KMS-11 (cell line): ENCODE measurements around the gene GPATCH4.
A peak's percentile ranks its signal among the peaks of the same experiment; 100 is the strongest.

Experiments used
- H2AFZ ChIP-seq: fragments of 200-600 bp; sonication (generic); 2 replicates; pipeline ENCODE4 v1.6.1; 2016; ENCODE audit warnings: antibody characterized with exemption, mixed run types, low read depth
- H3K27ac ChIP-seq: fragments of 200-600 bp; sonication (generic); 2 replicates; pipeline ENCODE4 v1.6.1; 2016; ENCODE audit warnings: mild to moderate bottlenecking, mixed run types
- H3K27me3 ChIP-seq: fragments of 200-600 bp; sonication (generic); 2 replicates; pipeline ENCODE4 v1.6.1; 2017; ENCODE audit warnings: mild to moderate bottlenecking, low read depth, mixed run types, moderate library complexity; ENCODE audit not compliant: insufficient read depth
- H3K36me3 ChIP-seq: fragments of 200-600 bp; sonication (generic); 2 replicates; pipeline ENCODE4 v1.6.1; 2017; ENCODE audit warnings: mild to moderate bottlenecking, mixed run types; ENCODE audit not compliant: insufficient read depth
- H3K4me1 ChIP-seq: fragments of 200-600 bp; sonication (generic); 2 replicates; pipeline ENCODE4 v1.6.1; 2016; ENCODE audit warnings: mild to moderate bottlenecking, low read depth, mixed run types; ENCODE audit not compliant: poor library complexity, severe bottlenecking
- H3K4me2 ChIP-seq: fragments of 200-600 bp; sonication (generic); 2 replicates; pipeline ENCODE4 v1.7.0; 2016; ENCODE audit warnings: mild to moderate bottlenecking, mixed run types
- H3K4me3 ChIP-seq: fragments of 200-600 bp; sonication (generic); IDR thresholded peaks from 2 replicates; pipeline ENCODE4 v1.6.1; 2017; ENCODE audit warnings: low read depth, low read length, mixed read lengths; ENCODE audit not compliant: insufficient read depth
- H3K79me2 ChIP-seq: fragments of 200-600 bp; sonication (generic); 2 replicates; pipeline ENCODE4 v1.6.1; 2016; ENCODE audit warnings: low read depth, mixed run types; ENCODE audit not compliant: insufficient read depth
- H3K9ac ChIP-seq: fragments of 200-600 bp; sonication (generic); 2 replicates; pipeline ENCODE4 v1.6.1; 2016; ENCODE audit warnings: mild to moderate bottlenecking, mixed run types
- H4K20me1 ChIP-seq: fragments of 200-600 bp; sonication (generic); 2 replicates; pipeline ENCODE4 v1.6.1; 2016; ENCODE audit warnings: mild to moderate bottlenecking, mixed run types; ENCODE audit not compliant: insufficient read depth
- TF ChIP-seq, protein P1 (sequence below): fragments of 200-600 bp; sonication (generic); conservative IDR thresholded peaks from 2 replicates; pipeline ENCODE4 v1.6.1; 2017; ENCODE audit warnings: low read depth, mild to moderate bottlenecking, antibody characterized with exemption, low read length, moderate library complexity, mixed read lengths

Gene GPATCH4

DNA sequence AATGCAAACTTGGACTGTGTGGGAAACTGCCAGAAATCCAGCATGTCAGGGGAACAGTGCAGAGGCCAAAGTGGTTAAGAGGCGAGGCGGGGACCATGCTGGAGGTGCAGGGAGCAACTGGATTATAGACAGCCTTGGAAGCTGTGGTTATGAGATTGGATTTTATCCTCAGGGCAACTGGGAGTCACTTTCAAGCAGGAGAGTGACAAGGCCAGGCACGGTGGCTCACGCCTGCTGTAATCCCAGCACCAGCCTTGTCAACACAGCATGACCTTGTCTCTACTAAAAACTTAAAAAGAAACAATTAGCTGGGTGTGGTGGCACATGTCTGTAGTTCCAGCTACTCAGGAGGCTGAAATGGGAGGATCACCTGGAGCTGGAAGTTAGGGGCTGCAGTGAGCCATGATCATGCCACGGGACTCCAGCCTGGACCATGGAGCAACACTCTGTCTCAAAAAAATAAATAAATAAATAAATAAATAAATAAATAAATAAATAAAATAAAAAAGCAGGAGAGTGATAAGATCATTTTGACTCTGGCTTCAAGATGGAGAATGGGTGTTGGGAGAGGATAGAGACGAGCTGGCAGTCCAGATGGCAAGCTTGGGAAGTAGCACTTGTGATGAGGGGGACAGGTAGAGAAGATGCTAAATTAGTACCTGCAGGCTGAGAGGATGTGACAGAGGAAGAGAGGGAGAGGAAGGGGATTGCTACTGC, 21.5 kb upstream of the GPATCH4 start:
- TF ChIP-seq, protein P1, sequence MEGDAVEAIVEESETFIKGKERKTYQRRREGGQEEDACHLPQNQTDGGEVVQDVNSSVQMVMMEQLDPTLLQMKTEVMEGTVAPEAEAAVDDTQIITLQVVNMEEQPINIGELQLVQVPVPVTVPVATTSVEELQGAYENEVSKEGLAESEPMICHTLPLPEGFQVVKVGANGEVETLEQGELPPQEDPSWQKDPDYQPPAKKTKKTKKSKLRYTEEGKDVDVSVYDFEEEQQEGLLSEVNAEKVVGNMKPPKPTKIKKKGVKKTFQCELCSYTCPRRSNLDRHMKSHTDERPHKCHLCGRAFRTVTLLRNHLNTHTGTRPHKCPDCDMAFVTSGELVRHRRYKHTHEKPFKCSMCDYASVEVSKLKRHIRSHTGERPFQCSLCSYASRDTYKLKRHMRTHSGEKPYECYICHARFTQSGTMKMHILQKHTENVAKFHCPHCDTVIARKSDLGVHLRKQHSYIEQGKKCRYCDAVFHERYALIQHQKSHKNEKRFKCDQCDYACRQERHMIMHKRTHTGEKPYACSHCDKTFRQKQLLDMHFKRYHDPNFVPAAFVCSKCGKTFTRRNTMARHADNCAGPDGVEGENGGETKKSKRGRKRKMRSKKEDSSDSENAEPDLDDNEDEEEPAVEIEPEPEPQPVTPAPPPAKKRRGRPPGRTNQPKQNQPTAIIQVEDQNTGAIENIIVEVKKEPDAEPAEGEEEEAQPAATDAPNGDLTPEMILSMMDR: no peak
- Histone ChIP-seq H3K27ac (no peak overlapping the region), H3K27me3 (peaks cover 97% of the 10 kb centered on the region), H3K79me2 (no peaks in the 10 kb centered on the region), H3K4me1 (peaks cover 12% of the 10 kb centered on the region), H3K4me3 (no peak overlapping the region), H4K20me1 (no peaks in the 10 kb centered on the region), H3K9ac (no peak overlapping the region), H3K4me2 (no peak overlapping the region), H3K36me3 (no peaks in the 10 kb centered on the region), H2AFZ (no peak overlapping the region)

DNA sequence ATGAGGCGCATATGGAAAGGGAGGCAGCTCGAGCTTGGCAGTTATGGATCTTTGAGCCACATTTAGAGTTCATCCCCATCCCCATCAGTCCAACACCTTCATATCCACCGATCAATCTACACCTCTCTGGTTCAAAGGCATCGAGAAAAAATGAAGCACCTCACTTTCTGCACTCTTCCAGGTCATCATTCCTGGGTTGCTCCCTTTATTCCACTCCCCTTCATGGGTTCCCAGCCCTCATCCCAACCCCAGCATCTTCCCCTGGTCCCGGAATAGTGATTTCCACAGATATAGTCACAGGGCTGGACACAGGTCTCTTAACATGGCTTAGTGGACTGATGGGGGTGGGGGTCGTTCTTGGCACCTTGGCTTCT, 18.3 kb upstream of the GPATCH4 start:
- peaks cover 100% of the 10 kb centered on the region for H3K27me3 ChIP-seq
- no peaks in the 10 kb centered on the region for H3K79me2 ChIP-seq
- no peak overlapping the region for H3K27ac ChIP-seq
- H2AFZ ChIP-seq: no peak overlapping the region
- H3K36me3 ChIP-seq: no peaks in the 10 kb centered on the region
- no peak overlapping the region for H3K4me3 ChIP-seq
- H3K4me2 ChIP-seq: no peak overlapping the region
- peaks cover 9% of the 10 kb centered on the region for H3K4me1 ChIP-seq
- TF ChIP-seq, protein P1: peak; percentile 12; the same call in 1 of the 2 replicates
- no peak overlapping the region for H3K9ac ChIP-seq
- H4K20me1 ChIP-seq: no peaks in the 10 kb centered on the region

DNA sequence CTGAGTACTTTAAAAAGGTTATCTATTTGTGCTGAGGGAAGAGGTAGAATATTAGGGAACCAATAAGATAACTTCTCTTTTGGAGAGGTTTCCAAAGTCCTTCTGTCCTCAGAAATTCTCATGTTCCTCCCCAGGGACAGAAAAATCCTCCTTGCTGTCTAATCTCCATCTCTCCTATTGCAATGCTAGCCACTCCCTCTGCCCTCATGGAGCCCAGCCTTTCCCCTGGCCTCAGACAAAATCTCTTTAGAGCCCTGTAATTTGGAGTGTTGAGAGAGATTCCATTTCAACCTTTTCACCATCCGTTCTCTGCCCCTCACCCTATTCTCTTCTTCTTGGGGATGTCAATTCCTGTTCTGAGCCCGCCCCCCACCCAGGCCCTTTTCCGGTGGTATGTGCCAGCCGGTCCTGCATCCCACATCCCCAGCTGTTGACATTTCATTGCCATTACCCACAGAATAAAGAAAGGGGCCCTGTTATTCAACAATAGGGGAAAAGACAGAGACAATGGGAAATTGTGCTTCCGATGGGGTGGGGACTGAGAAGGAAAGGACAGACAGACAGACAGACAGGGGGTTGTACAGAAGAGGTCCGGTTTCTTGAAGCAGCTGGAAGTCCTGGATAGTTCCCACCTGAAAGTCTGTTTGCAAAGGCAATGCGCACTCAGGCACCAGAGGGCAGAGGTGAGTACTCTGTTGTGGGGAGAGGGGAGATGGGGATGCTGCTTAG, 17.7 kb upstream of the GPATCH4 start, which contains the start of gene HAPLN2:
HAPLN2 (plus strand) TSS at position 563 of the 729 bp plus-strand sequence. CDS start 4,076 bp downstream, outside the sequence.
- H2AFZ ChIP-seq: no peak within 1 kb of the TSS
- H3K27ac ChIP-seq: no peak within 1 kb of the TSS
- no peaks in the 10 kb centered on the region for H3K79me2 ChIP-seq
- no peak within 1 kb of the TSS for H3K4me2 ChIP-seq
- H3K9ac ChIP-seq: no peak within 1 kb of the TSS
- peaks cover 99% of the 10 kb centered on the region for H3K27me3 ChIP-seq
- TF ChIP-seq, protein P1: peak; percentile 85
- no peak within 1 kb of the TSS for H3K4me3 ChIP-seq
- H4K20me1 ChIP-seq: no peaks in the 10 kb centered on the region
- no peaks in the 10 kb centered on the region for H3K36me3 ChIP-seq
- H3K4me1 ChIP-seq: peaks cover 9% of the 10 kb centered on the region

DNA sequence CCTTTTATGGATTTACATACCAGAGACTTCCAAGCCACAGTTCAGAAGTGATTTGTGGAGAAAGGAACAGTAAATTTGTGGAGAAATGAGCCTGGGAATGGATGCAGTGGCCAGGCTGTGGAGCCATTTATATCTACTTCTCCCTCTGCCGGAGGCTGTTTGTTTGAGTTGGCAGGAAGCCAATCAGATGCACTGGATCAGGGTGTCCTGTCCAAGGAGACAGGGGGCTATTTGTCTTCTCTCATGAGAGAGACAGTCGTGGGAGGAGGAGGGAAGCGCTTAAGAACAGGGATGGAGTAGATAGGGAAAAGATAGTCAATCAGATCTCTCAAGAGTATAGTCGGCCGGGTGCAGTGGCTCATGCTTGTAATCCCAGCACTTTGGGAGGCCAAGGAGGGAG, 15.2 kb upstream of the GPATCH4 start:
- no peak overlapping the region for H2AFZ ChIP-seq
- H3K4me2 ChIP-seq: no peak overlapping the region
- H3K27ac ChIP-seq: no peak overlapping the region

More for the DNA sequence above, 15.2 kb upstream of the GPATCH4 start:
- no peak overlapping the region for H3K4me3 ChIP-seq
- peaks cover 99% of the 10 kb centered on the region for H3K27me3 ChIP-seq
- H4K20me1 ChIP-seq: no peaks in the 10 kb centered on the region
- H3K9ac ChIP-seq: no peak overlapping the region
- TF ChIP-seq, protein P1: no peak
- peaks cover 9% of the 10 kb centered on the region for H3K4me1 ChIP-seq
- no peaks in the 10 kb centered on the region for H3K79me2 ChIP-seq
- no peaks in the 10 kb centered on the region for H3K36me3 ChIP-seq
